HG03378 (cell line): ENCODE results near the gene OTUB1.

ENCODE experiments used
- ATAC-seq: cut with Tn5 transposase; IDR thresholded peaks from one replicate; pipeline ENCODE4 v1.9.1; 2021; ENCODE audit warnings: mild to moderate bottlenecking, moderate library complexity; ENCODE audit not compliant: unreplicated experiment

Gene OTUB1

GRCh38 chr11:64020976-64021756, 34.9 kb downstream of the OTUB1 start:
- ATAC-seq: no peak

GRCh38 chr11:64021757-64022093, 35.5 kb downstream of the OTUB1 start:
- no peak for ATAC-seq

GRCh38 chr11:64022125-64022784, 36.0 kb downstream of the OTUB1 start:
- no peak for ATAC-seq

GRCh38 chr11:64023712-64024710, 37.8 kb downstream of the OTUB1 start:
- ATAC-seq: no peak

GRCh38 chr11:64025205-64025604, 39.0 kb downstream of the OTUB1 start:
- no peak for ATAC-seq

GRCh38 chr11:64026575-64027205, 40.5 kb downstream of the OTUB1 start:
- no peak for ATAC-seq

- ATAC-seq: no peak
Measured at GRCh38 chr11:64027651-64028397, 41.6 kb downstream of the OTUB1 start.

GRCh38 chr11:64028398-64029115, 42.3 kb downstream of the OTUB1 start:
- ATAC-seq: no peak

- no peak for ATAC-seq
Measured at GRCh38 chr11:64029773-64030172, 43.5 kb downstream of the OTUB1 start.

- ATAC-seq: no peak
Measured at GRCh38 chr11:64031001-64031400, 44.8 kb downstream of the OTUB1 start.

GRCh38 chr11:64032050-64032449, 45.8 kb downstream of the OTUB1 start:
- no peak for ATAC-seq

- ATAC-seq: no peak
Measured at GRCh38 chr11:64034411-64034811, 48.2 kb downstream of the OTUB1 start.

GRCh38 chr11:64035081-64035524, 48.9 kb downstream of the OTUB1 start:
- ATAC-seq: no peak

- ATAC-seq: no peak
Measured at GRCh38 chr11:64035576-64035975, 49.3 kb downstream of the OTUB1 start, which contains the start of gene FLRT1. FLRT1 (plus strand) TSS chr11:64035931; CDS start chr11:64116268, 80,337 bp downstream.

GRCh38 chr11:64036087-64037026, 50.1 kb downstream of the OTUB1 start:
- ATAC-seq: no peak

- ATAC-seq: no peak
Measured at GRCh38 chr11:64037027-64037634, 50.9 kb downstream of the OTUB1 start.

- no peak for ATAC-seq
Measured at GRCh38 chr11:64038500-64038899, 52.3 kb downstream of the OTUB1 start.
